GM06990 (cell line): ENCODE data around the gene BMP7.

Source experiments
- DNase-seq: peaks from one replicate; pipeline ENCODE4 v3.0.0-alpha.2; 2011; ENCODE audit not compliant: insufficient read length; ENCODE audit errors: extremely low read depth
- H3K27me3 ChIP-seq: replicated peaks from 2 replicates; pipeline ENCODE4 v1.6.0; 2011; ENCODE audit warnings: low read length; ENCODE audit not compliant: control insufficient read depth, insufficient read depth
- H3K36me3 ChIP-seq: 2 replicates; pipeline ENCODE4 v1.5.1; 2011; ENCODE audit warnings: low read length; ENCODE audit not compliant: control insufficient read depth, insufficient read depth
- H3K4me3 ChIP-seq: replicated peaks from 2 replicates; pipeline ENCODE4 v1.5.1; 2011; ENCODE audit warnings: low read depth, mild to moderate bottlenecking, control low read depth, low read length
- CTCF ChIP-seq: IDR thresholded peaks from 2 replicates; pipeline ENCODE4 v1.5.1; 2011; ENCODE audit warnings: low read length, control low read depth, mild to moderate bottlenecking, inconsistent platforms; ENCODE audit not compliant: insufficient read depth, poor library complexity, severe bottlenecking

The BMP7 gene

GRCh38 chr20:57153238-57153905 is 113.1 kb downstream of the BMP7 start:
- Histone ChIP-seq H3K4me3 (no peak overlapping the region), H3K36me3 (no peaks in the 10 kb centered on the region), H3K27me3 (no peaks in the 10 kb centered on the region; the same call in 1 of the 2 replicates)
- no peak for TF ChIP-seq CTCF
- no peak for DNase-seq

GRCh38 chr20:57152557-57152956 is 113.9 kb downstream of the BMP7 start:
- TF ChIP-seq CTCF = no peak
- H3K36me3 ChIP-seq = no peaks in the 10 kb centered on the region

GRCh38 chr20:57150559-57150958 is 115.9 kb downstream of the BMP7 start:
- no peak for TF ChIP-seq CTCF
- Histone ChIP-seq H3K27me3 (no peaks in the 10 kb centered on the region; the same call in 1 of the 2 replicates), H3K4me3 (no peak overlapping the region), H3K36me3 (no peaks in the 10 kb centered on the region)
- no peak for DNase-seq

More at GRCh38 chr20:57152557-57152956, 113.9 kb downstream of the BMP7 start:
- no peak overlapping the region for H3K4me3 ChIP-seq
- no peaks in the 10 kb centered on the region; the same call in 1 of the 2 replicates for H3K27me3 ChIP-seq
- DNase-seq = no peak

- TF ChIP-seq CTCF = no peak
- no peak for DNase-seq
- Histone ChIP-seq H3K36me3 (no peaks in the 10 kb centered on the region), H3K27me3 (no peaks in the 10 kb centered on the region), H3K4me3 (no peak overlapping the region)
These were observed 118.2 kb downstream of the BMP7 start for GRCh38 chr20:57148263-57148662.

GRCh38 chr20:57147185-57147584 is 119.3 kb downstream of the BMP7 start:
- Histone ChIP-seq H3K36me3 (no peaks in the 10 kb centered on the region), H3K27me3 (no peaks in the 10 kb centered on the region), H3K4me3 (no peak overlapping the region)
- DNase-seq = no peak
- no peak for TF ChIP-seq CTCF

- no peak for TF ChIP-seq CTCF
- no peak overlapping the region for H3K4me3 ChIP-seq
- H3K36me3 ChIP-seq = no peaks in the 10 kb centered on the region
- H3K27me3 ChIP-seq = no peaks in the 10 kb centered on the region
- no peak for DNase-seq
These were observed 120.3 kb downstream of the BMP7 start for GRCh38 chr20:57146155-57146554.
